Epidermal melanocyte (primary cell): Measurements from ENCODE around the gene LRCH1.
A peak's percentile ranks its signal among the peaks of the same experiment; 100 is the strongest.

Source experiments
- DNase-seq: peaks from one replicate; pipeline ENCODE4 v3.0.0; 2011; ENCODE audit warnings: low spot score; ENCODE audit not compliant: insufficient read length

Gene LRCH1

DNA sequence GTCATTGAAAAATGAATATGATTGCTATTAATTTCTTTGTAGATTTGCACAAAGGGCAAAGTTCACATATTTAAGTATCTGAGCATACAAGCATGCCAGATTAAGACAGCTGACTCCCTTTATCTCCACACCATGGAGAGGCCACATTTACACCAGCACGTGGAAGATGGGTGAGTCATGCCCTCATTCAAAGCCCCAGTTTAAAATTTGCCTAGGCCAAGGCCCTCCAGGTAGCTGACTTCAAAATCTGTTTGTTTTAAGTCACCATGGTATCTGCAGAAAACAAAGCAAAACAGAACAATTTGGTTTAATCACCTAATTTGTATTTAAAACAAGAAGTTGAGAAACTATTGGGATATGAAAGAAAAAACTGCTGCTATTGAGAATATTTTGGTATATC, 134.8 kb downstream of the LRCH1 start:
- no peak for DNase-seq

DNA sequence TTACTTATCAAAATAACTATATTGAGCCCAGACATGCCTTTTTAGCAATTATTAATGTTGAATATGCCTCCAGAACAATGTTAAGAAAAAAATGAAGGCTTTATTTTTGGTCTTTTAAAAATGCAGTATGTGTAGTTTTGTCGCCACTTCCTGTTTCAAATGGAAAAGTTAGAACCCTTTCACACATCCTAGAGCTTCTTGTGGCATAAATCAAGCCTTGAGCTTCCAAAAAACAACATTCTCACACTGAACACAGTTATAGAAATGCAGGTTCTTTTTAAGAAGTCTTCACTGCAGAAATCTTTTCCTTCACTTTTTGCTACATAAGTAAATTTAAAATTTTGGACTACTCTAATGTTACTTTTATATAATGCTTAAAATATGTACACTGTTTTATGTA, 135.3 kb downstream of the LRCH1 start:
- no peak for DNase-seq

DNA sequence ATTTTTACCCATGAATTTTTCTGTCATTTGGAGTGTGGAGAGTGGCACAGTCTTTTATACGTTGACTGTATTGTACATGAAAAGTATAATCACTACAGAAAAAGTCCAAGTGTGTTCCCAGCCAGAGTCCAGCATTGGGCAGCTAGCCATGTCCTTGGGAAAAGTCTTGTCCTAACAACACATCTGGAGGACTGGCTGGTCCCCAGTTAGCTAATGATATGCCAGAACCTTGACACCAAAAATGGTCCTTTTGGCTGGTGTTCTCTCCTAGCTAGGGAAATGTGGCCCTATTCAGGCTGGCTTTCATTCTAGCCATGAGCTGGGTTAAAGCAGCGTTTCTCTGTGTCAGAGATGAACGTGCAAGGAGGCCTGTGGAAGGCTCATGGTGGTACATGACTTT, 145.0 kb downstream of the LRCH1 start:
- no peak for DNase-seq

DNA sequence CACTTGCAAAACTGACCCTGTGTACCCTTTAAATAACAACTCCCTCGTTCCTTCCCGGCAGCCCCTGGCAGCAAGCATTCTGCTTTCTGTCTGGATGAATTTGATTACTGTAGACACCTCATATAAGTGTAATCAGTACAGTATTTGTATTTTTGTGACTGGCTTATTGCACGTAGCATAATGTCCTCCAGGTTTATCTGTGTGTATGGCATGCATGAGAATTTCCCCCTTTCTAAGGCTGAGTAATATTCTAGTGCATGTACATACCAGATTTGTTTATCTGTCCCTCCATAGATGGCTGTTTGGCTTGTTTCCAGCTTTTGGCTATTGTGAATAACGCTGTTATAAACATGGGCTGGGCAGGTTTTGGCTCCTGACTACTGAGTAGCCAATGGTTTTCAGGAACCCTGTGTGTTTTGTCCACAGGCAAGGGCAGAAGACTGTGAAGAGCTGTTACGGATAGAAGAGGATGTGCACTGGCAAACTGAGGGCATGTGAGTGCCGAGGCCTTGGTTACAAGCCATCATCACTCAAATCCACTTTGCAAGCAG, 146.0 kb downstream of the LRCH1 start:
- DNase-seq, result no peak

DNA sequence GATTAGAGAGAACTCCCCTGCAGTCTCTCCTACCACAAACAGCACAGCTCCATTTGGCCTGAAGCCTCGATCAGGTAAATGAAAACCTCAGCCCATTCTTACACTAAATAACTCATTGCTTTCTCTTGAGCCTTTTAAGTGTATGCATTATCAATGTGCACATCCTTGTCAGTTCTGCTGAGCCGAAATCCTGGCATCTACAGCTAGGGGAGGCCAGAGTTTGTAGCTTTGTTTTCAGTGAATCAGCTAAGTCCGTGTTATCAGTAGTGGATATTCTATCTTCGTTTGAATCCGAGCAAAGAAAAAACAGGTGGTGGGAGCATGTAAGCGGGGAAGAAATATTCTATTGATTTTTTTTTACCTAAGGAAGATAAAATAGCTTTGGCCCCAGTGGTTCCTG, 159.6 kb downstream of the LRCH1 start:
- DNase-seq, result no peak

DNA sequence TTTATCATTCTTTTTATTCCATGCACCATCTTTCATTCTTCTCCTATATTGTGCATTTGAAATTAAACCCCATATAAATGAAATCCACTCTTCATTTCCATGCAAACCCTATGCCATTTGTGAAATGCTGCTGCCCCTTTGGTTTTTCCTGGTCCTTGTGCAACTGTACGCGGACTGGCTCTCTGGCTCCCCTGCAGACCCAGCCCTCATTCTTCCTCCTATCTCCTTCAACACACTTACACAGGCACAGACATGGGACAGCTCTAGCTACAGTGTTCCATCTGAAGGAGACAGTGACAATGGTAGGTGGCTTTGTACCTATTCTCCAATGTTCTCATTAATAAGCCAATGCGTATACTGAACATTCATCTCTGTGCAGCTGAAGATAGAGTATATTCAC, 162.4 kb downstream of the LRCH1 start:
- DNase-seq, result no peak

DNA sequence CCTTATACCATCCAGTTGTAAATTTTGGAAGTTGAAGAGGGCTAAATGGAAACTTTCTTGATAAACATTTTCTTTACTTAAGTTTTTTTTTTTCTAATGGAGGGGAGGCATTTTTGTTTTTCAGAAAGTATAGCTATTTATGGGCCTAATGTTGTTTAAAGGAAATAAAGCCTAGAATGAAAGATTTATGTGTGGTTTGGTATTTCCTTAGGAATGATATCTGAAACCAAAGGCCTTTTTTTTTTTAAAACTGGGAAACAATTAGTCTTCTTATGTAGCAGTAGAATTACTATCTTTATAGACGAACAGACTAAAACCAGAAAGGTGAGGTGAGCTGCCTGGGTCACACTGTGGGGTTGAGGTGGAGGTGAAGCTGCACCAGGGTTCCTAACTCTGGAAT, 163.9 kb downstream of the LRCH1 start:
- peak; percentile 19 for DNase-seq

DNA sequence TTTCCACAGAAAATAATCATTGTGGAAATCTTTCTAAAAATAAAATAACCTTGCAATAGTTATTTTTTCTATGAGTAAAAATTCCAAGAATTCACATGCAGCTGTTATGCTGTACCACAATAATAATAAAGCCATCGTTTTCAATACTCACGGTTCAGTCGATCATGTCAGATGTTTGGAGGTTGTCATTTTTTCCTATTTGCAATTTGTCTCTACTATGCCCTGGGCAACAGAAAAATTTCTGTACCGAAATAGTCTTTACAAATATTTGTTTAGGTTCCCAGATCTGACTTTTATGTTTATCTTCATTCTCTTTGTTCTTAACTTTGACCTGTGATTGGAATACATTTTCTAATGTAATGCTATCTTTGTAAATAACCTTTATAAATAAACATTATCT, 164.3 kb downstream of the LRCH1 start:
- DNase-seq, result no peak

DNA sequence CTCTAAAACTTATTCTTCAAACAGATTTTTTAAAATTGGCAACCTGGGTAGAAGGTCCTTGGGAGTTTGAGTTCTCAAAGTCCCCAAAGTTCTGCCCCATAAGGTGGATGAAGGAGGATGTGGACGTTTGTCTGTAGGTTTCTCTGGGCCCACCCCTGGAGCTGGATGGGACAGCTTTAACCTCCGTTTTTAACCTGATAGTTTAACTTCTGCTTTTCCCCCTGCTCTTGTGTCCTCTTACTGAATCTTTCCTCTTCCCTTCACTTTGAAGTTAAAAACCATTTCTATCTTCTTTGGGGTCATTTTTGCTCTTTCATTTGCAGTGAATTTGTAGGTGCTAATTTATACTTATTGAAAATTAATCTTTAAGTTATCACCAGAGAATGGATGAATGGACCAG, 164.9 kb downstream of the LRCH1 start:
- DNase-seq, result no peak

DNA sequence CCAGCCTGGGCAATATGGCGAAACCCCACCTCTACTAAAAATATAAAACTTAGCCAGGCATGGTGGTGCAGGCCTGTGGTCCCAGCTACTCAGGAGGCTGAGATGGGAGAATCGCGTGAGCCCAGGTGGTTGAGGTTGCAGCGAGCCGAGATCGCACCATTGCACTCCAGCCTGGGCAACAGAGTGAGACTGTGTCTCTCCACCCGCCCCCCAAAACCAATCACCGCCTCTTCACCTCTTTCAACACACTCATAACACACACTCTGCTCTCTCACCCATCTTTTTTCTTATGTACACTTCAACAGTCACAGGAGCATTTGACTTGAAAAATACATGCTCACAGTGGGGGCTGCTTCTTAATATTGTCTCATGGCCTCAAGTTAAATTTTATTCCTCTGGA, 167.2 kb downstream of the LRCH1 start:
- no peak for DNase-seq

DNA sequence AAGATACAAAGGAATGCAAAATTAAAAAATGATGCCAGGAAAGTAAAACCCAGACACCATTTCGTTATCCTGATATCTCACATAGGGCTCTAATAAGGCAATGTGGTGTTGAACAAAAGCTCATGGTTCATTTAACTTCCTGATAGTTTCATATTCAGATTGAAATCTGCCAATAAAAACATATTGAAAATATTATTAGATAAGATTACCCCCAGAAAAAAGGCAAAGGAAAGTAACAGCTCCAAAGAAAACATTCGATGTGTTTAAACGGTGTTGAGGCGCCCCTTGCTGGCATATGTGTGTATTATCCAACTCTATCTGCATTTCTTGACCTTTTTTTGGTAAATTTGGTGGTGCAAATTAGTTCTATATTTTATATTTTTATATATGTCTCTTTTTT, 168.1 kb downstream of the LRCH1 start:
- no peak for DNase-seq

DNA sequence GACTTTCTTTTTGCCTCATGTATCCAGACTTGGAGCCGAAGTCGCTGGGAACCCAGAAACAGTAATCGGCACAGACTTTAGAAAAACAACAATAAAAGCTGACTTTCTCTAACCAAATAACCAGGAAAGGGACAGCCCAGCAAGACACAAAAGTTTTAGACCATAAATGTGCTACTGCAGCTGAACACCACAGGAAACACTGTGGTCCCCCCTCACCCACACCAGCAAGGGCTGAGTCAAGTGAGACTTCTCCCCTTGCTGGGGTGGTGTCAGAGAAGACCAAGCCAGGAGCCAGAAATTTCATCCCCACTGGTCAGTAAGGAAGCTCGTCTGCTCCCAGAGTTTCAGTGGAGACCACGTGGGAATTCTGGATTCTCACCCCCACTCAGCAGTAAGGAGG, 173.4 kb downstream of the LRCH1 start:
- no peak for DNase-seq

DNA sequence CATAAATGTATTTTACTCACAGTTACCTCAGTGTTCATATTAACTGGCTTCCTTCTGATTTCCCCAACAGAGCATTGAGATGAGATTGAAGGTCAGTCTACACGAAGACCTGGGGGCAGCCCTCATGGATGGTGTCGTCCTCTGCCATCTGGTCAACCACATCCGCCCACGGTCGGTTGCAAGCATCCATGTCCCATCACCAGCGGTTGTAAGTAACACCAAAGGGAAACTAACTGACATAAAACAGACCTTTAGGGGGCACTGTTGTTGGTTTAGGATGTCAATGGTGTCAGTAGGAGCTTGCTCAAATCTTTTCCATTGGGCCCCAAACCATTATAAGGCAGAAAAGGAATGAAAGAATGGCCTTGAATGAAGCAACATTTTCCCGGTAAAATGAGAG, 175.8 kb downstream of the LRCH1 start:
- no peak for DNase-seq

DNA sequence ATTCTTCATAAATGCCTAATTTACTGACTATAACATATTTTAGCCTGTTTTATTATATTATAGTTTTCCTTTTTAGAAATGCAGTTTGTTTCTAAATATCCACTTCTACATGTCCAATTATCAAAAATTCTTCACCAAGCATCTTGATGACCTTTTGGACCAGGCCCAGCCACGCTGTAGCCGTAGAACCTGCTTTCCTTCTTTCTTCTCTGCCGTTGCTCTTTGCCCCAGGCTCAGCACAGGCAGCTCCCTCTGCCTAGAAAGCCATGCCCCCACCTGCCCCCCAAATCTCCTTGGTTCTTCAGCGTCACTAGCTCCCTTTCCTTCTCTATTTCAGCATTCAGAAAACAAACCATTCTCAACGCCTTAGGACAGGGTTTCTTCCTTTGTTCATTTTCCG, 178.6 kb downstream of the LRCH1 start:
- no peak for DNase-seq

DNA sequence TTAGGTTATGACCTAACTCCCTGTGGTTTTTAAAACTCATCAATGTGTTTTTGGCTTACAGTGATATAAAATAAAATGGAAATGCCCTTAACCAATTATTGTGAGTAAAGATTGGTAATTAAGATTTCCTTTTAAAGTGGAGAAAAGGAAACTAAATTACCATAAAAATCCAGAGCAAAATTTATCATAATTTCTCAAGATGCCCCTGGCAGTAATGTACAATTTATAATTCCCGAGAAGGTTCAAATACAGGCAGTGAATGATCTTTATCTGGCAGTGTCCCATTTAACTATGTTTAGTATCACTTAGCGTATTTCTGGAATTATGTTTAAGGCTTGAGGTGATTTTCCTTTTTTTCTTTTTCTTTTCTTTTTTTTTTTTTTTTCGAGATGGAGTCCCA, 182.5 kb downstream of the LRCH1 start:
- no peak for DNase-seq

DNA sequence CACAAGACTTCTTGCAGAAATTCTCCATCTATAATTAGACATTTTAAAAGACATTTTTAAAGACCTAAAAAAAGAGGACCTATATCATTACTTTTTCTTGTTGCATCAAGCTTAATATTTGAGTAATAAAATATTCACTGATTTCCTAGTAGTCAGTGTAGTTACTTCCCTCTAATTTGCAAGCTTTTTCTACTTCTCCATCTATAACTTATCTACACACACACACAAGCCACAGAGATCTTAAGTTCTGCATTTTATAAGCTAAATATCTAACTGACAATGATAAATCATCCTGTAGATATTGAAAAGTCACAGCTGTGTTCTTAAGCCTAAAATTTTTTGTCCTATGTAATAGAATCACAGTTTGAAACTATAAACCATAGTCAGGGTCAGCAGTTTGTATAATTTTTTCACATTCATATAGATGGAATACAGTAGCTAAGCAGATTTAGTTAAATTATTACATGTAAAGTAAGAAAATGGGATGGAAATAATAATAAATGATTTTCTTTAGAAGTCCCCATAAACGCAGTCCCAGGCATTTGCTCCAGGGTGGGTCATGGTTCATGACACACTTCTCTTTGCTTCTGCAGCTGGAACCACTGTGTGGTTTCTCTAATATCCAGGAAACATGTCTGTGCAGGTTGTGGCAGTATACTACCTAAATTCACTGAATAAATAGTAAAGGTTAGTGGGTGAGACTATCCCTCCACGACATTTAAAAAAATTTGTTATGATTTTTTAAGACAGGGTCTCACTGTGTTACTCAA, 183.8 kb downstream of the LRCH1 start:
- no peak for DNase-seq

DNA sequence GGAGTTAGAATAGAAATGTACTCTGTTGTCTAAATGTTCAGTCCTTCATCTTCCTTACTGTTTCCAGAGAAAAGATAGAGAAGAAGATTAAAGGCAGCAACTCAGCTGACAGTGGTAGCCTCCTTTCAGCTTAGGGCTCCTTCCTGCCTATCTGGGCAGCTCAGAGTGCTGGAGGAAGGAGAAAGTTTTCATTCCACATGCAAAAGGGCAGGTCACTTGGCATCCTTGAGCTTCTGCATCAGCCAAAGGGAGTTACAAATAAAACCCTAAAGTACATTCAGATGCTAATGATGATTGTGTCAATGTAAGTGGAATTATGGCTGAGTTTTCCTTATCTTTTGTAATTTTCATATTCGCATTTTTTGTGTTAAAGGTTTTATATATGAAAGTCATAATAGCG, 185.1 kb downstream of the LRCH1 start:
- DNase-seq, result no peak

DNA sequence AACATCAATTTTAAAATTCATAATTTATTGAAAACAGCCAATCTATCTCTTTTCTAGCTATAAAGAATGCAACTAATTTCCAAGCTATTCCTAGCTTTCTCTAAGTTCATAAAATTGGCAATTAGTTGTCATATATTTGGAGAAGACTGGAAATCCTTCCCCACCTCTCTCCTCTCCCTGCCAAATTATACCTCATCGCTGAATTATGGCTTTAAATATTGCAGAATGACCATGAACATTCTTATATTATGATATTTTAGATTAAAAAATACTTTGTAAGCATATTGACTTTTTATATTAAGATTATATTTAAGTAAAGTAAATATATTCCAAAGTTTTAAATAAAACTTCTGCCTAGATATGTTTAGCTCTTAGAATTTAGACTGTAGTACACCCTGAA, 185.8 kb downstream of the LRCH1 start:
- DNase-seq, result no peak

DNA sequence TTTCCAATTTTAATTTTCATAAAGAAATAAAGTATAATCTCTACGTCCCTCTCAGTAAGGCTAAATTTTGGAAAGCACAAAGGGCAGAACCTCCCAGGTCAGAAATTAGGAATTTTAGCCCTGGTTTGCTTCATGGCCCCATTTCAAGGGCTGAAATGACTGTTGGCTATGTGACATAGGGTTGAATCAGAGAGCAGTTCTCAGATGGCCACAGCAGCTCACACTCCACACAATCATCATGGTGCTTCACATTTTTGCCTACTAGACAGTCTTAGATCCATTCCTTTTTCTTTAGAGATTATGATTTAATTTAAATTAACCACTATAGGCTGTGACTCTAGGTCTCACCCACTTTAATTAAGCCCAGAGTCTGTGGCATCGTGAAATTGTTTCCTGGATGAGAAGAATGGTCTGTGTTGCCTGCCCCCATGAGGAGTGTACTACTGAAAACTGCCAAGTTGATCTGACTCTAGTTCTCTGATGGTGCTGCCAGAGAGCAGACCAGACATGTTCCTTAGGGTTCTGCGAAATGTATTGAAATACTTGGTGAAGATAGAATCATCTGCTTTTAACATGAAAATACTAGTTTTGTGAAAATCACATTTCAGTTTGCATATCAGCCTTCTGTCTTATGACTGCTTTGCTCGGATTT, 186.6 kb downstream of the LRCH1 start:
- DNase-seq, result no peak

DNA sequence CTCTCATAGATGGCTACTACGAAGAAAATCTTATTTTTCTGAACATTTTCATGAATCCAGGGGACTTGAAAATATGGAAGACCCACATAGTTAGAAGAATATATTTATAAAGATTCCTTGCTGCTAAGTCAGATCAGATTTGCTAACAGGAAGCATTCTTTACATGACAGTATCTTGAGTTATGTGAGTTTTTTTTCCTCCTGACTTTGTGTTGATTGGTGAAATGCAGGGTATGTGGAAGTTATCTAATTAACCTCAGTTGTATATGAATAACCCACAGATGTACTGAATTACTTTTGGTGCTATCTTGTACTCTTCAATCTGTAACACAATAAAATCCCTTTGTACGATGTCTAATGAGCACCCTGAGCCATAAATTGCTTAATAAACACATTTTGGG, 190.2 kb downstream of the LRCH1 start:
- DNase-seq, result no peak

DNA sequence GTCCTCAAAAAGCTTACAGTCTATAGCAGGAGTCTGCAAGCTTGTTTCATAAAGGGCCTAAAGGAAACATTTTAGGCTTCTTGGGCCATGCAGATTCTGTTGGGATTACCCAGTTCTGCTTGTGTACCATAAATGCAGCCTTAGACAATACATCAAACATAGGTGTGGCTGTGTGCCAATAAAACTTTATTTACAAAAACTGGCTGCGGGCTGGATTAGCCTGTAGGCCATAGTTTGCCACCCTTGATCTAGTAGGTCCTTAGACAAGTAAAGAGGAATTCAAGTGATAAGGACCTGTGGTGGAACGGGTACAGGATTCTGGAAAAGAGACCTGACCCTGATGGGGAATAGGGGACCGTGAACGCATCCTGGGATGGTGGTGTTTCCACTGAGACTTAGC, 192.1 kb downstream of the LRCH1 start:
- DNase-seq, result no peak

DNA sequence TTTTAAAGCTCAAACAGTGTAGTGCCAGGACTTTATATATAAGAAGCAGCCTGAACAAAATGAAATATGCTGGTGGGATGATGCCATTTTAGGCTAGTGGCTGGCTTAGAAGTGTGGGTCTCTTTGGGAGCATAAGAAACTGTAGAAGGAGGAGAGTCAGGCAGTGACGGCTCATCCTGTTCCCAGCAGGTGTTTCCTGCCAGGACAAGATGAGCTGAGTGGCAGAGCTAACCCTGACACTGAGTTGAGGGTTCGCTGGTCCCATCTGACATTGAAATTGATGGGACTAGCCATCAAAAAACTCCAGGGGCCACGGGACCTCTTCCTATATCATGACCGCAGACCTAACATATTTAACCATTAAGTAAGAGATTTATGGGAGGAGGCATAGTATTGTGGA, 192.7 kb downstream of the LRCH1 start:
- DNase-seq, result no peak
